GM19395 (cell line): ENCODE data around the gene LIN37.

Experiments
- ATAC-seq: cut with Tn5 transposase; IDR thresholded peaks from one replicate; pipeline ENCODE4 v1.9.1; 2021; ENCODE audit warnings: mild to moderate bottlenecking, moderate library complexity; ENCODE audit not compliant: unreplicated experiment

The LIN37 gene, protein sequence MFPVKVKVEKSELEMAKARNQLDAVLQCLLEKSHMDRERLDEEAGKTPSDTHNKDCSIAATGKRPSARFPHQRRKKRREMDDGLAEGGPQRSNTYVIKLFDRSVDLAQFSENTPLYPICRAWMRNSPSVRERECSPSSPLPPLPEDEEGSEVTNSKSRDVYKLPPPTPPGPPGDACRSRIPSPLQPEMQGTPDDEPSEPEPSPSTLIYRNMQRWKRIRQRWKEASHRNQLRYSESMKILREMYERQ

DNA sequence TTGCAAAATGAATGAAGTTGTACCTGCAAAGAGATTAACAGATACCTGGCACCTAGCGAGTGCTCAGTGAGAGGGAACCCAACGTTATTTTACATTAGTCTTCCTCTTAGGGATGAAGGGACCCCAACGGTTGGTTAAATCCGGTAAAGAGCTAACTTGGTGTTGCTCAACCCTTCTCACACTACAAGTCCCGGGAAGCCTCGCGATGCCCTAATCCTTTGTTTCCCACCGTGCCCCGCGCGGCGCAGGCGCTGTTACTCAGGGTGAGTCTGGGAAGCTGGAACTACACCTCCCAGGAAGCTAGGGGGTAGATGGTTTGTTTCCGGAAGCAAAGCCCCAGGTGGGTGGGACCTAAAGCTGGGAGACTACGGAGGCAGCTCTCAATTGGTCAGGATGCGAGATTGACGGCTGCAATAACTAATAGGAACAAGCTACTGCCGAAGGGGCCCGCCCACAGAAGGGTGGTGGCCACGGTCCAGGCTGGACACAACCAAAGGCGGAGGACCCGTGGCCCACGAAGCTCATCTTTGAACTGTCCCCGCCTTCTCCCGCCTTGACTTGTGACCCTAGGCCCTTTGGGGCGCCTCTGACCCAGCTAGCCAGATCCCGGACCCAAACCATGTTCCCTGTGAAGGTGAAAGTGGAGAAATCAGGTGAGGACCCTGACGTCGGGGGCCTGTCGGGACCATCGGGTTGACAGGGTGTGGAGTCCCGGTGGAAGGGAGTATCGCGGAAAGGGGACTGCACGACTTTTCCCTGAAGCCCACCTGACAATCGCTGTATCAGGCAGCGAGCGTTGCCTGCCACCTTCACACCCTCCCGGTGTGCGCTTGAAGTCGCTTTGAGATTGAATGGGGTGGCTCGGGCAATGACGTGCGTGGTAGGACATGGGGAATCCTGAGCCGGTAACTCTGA is at the start of gene LIN37:
LIN37 (plus strand) TSS at position 471 of the 915 bp plus-strand sequence; CDS start at position 620, 149 bp downstream.
- ATAC-seq, result peak; percentile 73

DNA sequence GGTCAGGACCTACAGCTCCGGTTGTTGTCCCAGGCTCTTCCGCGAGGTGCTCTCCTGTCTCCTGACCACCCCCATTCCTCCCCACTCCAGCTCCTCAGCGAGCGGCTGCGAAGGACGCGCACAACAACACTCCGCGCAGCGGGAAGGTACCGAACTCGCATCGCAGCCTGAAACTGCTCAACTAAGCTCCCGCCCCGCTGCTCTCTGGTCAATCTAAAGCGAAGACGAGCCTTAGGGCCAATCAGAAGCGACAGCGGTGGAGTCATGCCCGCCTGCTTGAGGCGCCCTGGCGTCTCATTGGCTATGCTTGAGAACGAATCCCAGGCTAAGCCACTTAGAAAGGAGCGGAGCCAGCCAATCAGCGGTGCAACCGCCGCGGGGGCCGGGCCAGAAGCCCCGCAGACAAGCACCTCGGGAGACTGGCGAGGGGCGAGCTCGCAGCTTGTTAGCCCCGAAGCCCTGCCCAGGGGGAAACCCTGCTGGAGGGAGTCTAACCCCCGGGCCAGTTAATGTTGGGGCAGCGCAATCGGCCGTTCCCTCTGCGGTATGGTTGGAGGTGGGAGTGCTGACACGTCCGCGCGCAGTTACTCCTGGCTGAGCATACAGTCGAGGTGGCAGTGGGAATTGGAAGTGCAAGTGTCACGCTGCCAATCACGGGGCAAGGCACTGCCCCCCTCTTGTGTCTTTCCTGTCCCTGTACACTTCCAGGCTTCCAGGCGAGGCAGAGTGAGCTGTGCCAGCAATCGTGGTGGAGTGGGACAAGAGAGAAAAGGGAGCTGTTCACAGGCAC is 46.0 kb upstream of the LIN37 start:
- ATAC-seq, result peak; percentile 92

DNA sequence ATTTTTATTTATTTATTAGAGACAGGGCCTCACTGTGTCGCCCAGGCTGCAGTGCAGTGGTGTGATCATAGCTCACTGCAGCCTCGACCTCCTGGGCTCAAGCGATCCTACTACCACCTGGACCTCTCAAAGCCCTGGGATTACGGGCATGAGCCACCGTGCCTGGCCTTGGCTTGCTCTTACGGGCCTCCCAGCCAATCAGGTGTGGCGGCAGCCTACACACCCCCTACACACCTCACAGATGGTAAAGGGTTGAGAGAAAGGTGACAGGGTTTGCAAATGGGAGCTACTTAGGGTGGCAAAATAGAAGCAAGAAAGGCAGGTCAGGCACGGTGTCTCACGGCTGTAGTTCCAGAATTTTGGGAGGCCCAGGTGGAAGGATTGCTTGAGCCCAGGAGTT is 45.0 kb upstream of the LIN37 start:
- no peak for ATAC-seq

DNA sequence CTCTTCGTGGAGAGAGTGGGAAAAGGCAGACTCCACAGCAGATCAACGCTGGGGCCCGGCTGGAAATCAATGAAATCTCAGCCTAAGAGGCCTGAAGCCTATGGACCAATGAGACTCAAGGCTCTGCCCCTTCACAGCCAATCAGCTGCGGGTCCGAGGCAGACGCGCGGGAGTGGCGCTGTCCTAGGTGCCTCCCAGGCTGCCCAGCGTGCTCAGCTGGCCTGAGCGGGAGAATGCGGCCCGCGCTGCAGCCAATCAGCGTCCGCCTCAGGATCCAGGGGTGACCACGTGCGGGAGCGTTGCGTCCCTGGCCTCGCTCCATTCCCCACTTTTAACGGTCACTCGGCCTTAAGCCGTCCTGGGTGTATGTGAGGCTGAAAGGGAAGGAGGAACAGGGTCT is 44.2 kb upstream of the LIN37 start, which contains the start of gene ZBTB32:
ZBTB32 (plus strand) TSS at position 341 of the 400 bp plus-strand sequence. CDS start 10,069 bp downstream, outside the sequence.
- no peak for ATAC-seq

DNA sequence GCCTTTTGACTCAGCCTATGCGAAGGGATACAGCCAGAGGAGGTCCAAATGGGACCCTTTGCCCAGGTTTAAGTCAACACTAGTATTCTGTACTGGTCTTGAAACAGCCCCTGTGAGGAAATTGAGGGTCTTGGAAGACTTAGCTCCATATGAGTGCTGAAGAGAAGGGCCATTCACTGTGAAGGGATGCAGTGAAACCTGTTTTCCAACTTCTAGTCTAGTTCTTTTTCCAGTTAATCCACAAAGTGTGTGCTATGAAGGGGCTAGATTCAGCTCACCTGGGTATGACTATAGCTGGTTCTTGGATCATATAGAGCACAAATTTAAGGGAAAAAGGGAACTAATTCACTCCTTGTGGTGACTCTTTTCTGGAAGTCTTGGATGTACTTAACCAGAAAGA is 40.0 kb upstream of the LIN37 start:
- ATAC-seq, result no peak

DNA sequence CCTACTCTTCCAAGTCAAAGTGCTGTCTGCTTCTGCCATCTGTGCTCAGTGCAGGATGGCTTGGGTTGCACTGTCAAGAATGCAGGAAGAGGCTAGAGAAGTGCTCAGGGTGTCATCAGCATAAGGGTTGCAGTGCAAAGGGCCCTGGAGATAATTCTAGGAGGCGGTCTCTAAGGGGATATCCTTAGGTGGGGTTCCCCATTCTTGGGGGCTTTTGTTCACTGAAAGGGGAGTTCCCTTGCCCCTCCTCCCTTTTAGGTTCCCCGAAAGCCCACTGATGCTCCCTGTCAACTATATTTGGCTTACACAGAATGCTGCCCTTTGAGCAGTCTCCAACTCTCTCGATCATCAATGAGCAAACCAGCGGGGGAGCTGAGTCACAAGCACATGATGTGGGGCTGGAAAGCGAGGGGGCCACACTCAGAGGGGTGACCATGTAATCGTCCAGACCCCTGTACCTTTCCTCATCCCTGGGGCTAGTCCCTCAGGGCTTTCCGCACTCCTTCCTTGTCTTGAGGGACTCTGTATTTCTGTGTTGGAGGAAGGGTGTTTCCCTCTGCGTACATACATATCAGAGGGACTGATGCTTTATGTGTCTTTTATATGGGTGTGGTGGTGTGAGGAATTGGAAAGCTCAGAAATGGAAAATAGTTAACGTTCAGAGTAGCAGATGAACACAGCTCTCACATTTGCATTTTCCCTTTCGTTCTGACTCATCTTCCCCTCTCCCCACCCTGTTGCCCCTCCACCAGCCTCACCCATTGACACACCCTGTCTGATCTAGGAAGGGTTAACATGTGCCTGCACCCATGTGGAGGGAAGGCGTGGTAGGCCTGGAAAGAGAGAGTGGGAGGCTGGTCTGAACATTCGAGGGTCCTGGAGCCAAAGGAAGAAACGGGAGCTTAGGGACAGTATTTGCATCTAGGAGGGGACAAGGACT is 37.3 kb upstream of the LIN37 start:
- peak; percentile 43 for ATAC-seq

DNA sequence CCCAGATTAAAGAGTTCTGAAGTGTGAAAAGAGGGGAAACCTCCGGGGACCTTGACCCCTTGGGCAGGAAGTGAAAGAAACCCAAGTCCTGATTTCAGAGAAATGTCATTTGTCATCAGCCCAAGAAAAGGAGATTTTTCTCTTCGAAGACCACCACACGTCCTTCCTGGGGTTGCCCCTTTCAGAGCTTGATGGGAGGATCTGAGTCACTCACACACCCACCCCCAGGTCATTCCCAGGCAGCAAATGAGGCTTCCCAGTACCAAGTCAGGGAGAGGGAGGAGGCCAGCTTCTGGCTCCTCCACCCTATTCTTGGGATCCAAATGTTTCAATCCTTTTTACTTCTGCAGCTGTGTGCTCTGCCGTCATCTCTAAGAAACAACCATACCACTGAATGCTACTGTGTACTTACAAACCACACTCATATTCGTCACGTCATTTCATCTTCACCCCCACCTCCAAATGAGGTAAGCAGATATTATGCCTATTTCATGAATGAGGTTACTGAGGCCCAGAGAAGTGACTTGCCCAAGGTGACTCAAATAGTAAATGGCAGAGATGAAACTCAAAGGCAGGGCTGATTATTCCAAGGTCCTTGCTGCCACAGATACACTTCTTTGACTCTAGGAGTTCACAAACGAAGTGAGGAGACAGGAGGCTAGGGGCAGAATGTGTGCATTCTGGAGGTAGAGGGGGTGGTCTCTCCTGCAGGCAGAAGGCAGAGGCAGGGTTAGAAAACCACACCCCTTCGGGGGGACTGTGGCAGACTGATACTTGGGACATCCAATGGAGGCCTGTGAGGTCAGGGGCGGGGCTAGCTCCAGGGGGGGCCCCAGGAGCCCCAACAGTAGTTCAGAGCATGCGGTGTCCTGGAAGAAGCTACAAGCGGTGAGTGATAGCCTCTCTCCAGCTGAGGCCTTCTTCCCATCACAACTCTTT is 35.5 kb upstream of the LIN37 start:
- ATAC-seq, result no peak

DNA sequence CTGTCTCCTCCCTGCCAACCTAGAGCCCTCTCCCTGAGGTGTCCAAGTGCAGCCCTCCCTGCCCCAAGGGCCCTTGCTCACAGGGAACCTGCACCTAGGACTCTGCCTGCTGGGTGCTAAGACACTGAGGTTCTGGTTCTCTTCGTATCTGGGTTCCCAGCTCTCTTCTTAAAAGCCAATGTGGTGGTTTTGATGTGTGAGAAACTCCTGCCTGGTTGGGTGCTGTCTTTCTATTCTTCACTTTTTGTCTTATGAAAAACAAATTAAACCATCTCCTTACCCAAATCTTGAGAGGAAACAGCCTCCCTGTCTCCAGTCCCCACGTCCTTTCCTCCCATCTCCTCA is 34.9 kb upstream of the LIN37 start:
- no peak for ATAC-seq

DNA sequence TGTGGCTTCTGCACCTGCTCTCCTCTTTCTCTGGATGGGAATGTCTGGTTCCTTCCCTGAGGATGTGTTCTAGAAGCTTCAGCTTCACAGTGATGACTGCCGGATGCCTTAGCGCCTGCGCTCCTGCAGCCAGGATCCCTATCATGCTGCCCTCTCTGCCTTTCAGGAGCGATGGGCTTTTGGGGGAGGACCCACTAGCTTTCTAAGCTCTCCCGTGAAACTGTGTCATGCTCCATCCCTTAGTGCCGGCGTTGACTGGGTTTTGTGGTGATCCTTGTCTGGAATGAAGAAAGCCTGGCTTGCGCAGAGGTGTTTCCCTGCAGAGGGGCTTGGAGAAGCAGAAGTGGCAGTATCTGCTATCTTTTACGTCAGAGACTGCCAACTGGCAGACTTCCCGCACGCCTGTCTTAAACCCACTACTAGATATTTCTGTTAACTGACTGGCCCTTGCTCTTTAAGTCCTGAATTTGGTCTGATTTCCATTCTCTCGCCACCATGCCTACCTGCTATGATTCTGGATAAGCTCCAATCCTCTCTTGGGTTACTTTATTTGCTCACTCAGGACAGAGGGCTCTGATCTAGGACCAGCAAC is 34.4 kb upstream of the LIN37 start:
- no peak for ATAC-seq

DNA sequence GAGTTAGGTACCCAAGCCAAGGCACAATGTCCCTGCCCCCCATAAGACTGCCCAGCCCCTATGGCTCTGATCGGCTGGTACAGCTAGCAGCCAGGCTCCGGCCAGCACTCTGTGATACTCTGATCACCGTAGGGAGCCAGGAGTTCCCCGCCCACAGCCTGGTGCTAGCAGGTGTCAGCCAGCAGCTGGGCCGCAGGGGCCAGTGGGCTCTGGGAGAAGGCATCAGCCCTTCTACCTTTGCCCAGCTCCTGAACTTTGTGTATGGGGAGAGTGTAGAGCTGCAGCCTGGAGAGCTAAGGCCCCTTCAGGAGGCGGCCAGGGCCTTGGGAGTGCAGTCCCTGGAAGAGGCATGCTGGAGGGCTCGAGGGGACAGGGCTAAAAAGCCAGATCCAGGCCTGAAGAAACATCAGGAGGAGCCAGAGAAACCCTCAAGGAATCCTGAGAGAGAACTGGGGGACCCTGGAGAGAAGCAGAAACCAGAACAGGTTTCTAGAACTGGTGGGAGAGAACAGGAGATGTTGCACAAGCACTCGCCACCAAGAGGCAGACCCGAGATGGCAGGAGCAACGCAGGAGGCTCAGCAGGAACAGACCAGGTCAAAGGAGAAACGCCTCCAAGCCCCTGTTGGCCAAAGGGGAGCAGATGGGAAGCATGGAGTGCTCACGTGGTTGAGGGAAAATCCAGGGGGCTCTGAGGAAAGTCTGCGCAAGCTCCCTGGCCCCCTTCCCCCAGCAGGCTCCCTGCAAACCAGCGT is 33.6 kb upstream of the LIN37 start:
- no peak for ATAC-seq

DNA sequence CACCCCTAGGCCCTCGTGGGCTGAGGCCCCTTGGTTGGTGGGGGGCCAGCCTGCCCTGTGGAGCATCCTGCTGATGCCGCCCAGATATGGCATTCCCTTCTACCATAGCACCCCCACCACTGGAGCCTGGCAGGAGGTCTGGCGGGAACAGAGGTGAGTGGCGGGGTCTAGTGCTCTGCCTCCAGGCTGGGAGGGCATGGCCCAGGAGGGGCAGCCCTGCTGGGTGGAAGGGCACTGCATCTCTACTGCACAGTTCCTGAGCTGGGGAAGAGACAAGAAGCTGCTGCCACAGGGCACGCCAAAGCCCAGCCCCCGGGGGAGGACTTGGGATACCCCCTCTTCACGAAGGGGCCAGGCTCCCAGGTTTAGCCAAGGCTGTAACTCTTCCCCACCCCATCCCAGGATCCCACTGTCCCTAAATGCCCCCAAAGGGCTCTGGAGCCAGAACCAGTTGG is 33.0 kb upstream of the LIN37 start:
- ATAC-seq, result no peak

DNA sequence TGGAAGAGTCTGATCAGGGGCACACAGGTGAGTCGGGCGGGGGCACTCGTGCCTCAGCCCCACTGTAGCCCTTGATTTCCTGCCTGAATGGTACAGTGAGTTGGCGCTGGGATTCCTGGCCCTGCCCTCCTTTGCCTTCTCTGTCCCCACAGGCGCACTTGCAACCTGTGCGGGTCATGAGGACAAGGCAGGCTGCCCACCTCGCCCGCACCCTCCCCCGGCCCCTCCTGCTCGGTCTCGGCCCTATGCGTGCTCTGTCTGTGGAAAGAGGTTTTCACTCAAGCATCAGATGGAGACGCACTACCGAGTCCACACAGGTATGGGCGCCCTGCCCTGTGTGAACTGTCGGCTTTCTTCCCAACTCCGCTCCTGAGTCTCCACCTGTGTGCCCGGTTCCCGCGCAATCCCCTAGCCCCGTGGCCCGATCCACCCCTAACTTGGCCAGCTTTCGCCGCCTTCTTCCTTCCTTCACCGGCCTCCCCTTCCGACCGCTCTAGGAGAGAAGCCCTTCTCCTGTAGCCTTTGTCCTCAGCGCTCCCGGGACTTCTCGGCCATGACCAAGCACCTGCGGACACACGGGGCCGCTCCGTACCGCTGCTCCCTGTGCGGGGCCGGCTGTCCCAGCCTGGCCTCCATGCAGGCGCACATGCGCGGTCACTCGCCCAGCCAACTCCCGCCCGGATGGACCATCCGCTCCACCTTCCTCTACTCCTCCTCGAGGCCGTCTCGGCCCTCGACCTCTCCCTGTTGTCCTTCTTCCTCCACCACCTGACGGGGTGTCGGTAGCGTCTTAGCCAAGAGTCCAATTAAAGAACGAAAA is 32.2 kb upstream of the LIN37 start:
- no peak for ATAC-seq

DNA sequence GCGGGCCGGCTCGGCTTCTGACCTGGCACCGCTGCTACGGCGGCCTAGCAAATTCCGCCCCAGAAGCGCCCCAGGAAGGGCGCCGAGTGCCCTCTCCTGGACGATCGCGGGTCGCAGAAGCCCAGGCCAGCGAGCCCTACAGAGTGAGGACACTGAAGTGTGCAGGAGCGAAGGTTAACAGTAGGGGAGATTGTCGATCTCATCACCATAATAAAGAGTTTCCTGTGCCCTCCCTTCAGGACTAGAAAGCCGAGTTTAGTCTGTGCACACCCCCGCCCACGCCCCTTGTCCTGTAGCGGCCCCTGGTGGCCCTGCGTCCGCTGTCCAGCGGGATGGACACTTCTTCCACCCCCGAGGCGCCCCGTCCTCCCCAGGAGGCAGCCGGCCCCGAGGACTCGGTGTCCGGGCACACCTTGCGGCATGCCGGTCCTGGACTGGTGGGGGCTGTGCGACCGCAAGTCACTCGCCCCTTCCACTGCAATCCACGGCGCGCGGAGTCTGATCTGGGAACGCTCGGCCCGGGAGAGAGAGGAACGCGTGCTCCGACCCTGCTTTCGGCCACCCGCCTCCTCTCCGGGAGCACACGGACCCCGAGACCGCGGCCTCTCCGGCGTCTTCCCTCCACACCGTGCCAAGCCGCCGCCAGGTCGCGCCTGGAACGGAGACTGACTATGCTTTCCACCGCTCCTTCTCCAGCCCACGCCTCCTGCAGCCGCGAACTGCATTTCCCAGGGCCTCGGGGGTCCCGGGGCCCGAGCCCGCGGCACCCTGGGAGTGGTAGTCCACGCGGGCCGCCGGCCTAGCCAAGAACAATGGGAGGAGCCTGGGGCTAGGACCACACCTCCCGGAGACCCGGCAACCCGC is 31.3 kb upstream of the LIN37 start:
- peak; percentile 56 for ATAC-seq

DNA sequence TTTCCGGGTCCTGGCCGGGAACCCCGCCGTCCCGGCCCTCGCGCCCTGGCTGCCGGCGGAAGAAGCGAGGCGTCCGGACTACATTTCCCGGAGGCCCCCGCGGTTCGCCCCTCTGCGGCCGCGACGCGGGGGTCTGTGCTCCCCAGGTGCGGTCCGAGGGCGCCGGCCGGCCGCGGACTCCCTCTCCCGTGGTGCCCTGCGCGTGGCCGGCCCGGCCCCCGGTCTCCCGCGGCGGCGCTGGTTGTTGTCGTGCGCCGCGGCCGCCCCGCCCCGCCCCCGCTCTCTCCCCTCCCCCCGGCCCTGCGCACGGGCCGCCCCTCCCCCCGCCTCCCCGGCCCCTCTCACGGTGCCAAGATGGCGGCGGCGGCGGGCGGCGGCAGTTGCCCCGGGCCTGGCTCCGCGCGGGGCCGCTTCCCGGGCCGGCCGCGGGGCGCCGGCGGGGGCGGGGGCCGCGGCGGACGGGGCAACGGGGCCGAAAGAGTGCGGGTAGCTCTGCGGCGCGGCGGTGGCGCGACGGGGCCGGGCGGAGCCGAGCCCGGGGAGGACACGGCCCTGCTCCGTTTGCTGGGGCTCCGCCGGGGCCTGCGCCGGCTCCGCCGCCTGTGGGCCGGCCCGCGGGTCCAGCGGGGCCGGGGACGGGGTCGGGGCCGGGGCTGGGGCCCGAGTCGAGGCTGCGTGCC is 30.6 kb upstream of the LIN37 start, which contains the start of gene KMT2B:
KMT2B (plus strand) TSS at position 339 of the 680 bp plus-strand sequence; CDS start at position 355, 16 bp downstream.
- ATAC-seq, result no peak

DNA sequence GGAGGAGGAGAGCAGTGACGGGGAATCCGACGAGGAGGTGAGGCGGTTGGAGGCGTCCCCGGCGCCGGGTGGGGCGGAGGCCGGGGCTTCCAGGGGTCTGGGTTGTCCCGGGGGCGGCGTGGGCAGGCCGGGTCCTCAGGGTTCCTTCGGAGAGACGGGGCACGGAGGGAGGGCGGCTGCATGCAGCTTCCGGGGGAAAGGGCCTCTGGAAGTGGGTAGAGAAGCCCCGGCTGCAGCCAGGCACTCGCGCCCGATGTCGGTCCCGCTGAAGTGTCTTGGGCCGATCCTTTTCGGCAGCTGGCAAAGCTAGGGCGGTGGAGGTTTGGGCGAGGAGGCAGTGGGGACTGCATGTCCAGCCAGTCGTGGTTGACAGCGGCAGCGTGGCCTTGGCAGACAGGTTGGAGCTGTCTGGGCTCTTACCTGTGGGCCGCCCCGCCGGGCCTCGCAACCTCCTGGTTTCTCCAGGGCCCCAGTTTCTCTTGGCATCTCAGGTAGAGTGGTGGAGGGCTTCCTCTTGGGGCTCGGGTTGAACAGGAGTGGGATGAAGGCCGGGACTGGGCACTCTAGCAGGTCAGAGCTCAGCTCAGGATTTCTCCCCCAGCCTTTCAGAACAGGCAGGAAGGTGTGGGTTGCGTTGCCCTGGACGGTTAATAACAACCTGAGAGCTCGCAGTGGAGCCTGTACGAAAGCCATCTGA is 29.9 kb upstream of the LIN37 start:
- no peak for ATAC-seq
